ENCODE results near the gene ZNRF3.

ZNRF3 gene

DNA sequence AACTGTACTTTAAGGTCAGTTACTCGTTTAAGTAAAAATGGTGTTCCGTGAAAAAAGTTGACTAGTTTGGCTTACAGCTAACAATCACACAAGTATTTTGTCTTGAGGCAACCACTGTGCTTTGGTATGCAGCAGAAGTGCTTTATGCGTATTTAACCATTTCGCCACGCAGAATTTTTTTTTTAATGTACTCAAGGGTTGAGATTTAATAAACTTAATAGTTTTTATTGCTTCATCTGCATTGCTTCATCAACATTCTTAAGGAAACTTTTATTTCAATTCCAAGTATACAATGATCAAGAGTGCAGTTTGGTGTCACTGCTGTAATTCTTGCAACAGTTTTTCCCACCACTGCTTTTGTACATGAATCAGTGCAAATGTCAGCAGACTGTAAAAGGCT is 66.4 kb downstream of the ZNRF3 start:
- no peak overlapping the region for H3K4me3 ChIP-seq (ENCODE audit: low read depth, low read length)
- no peak for TF ChIP-seq CTCF (IDR thresholded peaks at IDR 0.05; ENCODE audit: low read depth, low read length)

- no peak overlapping the region for H3K4me3 ChIP-seq (ENCODE audit: low read depth, low read length)
- no peak for TF ChIP-seq CTCF (IDR thresholded peaks at IDR 0.05; ENCODE audit: low read depth, low read length)
Observed at GRCh38 chr22:28950617-28951411, 67.4 kb downstream of the ZNRF3 start.

- H3K4me3 ChIP-seq (ENCODE audit: low read depth, low read length) = no peak overlapping the region
- no peak for TF ChIP-seq CTCF (IDR thresholded peaks at IDR 0.05; ENCODE audit: low read depth, low read length)
Observed at GRCh38 chr22:28951530-28951929, 68.2 kb downstream of the ZNRF3 start.

- H3K4me3 ChIP-seq (ENCODE audit: low read depth, low read length) = no peak overlapping the region
Observed at GRCh38 chr22:28951969-28952521, 68.7 kb downstream of the ZNRF3 start.

DNA sequence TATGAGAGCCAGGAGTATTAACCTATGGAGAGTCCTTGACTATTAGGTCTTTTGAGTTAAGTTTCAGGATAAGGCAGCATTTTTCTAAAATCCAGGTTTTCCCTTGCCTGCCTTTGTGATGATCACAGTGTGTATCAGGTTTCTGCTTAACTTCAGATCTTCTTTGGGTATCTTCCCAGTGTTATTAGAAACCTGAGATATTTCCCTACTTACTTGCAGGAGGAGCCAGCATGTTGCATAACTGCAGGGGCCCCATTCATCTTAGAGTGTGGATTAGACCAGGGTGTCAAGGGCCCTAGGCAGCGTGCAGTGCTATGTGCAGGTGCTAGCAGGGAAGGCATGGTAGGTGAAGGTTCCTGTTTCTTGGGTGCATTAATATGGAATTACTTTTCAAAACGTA is 69.5 kb downstream of the ZNRF3 start:
- no peak for TF ChIP-seq CTCF (IDR thresholded peaks at IDR 0.05; ENCODE audit: low read depth, low read length)
- no peak overlapping the region for H3K4me3 ChIP-seq (ENCODE audit: low read depth, low read length)

More at GRCh38 chr22:28951969-28952521, 68.7 kb downstream of the ZNRF3 start:
- no peak for TF ChIP-seq CTCF (IDR thresholded peaks at IDR 0.05; ENCODE audit: low read depth, low read length)

DNA sequence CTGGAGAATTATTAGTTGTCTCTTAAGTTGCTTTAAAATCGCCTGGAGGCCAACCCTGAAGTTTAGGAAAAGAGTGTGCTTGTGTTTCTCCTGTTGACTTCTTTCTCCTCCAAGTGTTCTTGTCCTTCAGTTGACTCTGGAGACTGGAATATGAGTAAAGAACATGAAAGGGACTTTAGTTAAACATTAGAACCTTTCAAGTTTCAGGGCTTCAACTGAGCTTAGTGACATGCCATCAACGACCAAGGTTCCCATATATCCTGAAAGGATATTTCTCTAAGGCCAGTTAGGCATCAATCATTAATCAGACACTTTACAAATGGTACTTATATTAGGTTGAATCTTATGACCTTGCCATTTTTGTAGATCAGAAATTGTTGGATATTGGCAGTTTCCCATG is 70.0 kb downstream of the ZNRF3 start:
- no peak overlapping the region for H3K4me3 ChIP-seq (ENCODE audit: low read depth, low read length)
- TF ChIP-seq CTCF (IDR thresholded peaks at IDR 0.05; ENCODE audit: low read depth, low read length) = no peak
